ENCODE measurements around the gene DYRK1A. TPM values are rescaled to one million over a fixed set of nuclear protein-coding genes. Genes with fewer than 3 reads are reported as not detected.

DYRK1A gene
- total RNA-seq, 2 experiments from 2014 or later, result 63.1 to 64.3 TPM

GRCh38 chr21:37372127-37372731 is 5.7 kb downstream of the DYRK1A start:
- Mint-ChIP-seq H3K36me3 (peaks cover 31% of the 10 kb centered on the region), H3K4me1 (peaks cover 71% of the 10 kb centered on the region), H3K27me3 (no peaks in the 10 kb centered on the region), H3K4me3 (no peak overlapping the region), H3K27ac (peak overlapping the region; percentile 63), H3K9me3 (peaks cover 1% of the 10 kb centered on the region)
- no peak for DNase-seq

GRCh38 chr21:37372951-37373350 is 6.4 kb downstream of the DYRK1A start:
- peaks cover 37% of the 10 kb centered on the region for H3K36me3 Mint-ChIP-seq
- no peak overlapping the region for H3K4me3 Mint-ChIP-seq
- H3K4me1 Mint-ChIP-seq, result peaks cover 77% of the 10 kb centered on the region
- H3K27ac Mint-ChIP-seq, result peak overlapping the region; percentile 45
- no peak for DNase-seq
- no peaks in the 10 kb centered on the region for H3K27me3 Mint-ChIP-seq
- H3K9me3 Mint-ChIP-seq, result peaks cover 1% of the 10 kb centered on the region

- Mint-ChIP-seq H3K4me3 (no peak overlapping the region), H3K27ac (no peak overlapping the region), H3K36me3 (peaks cover 35% of the 10 kb centered on the region), H3K4me1 (peaks cover 79% of the 10 kb centered on the region), H3K27me3 (no peaks in the 10 kb centered on the region), H3K9me3 (peaks cover 1% of the 10 kb centered on the region)
- no peak for DNase-seq
Measured at GRCh38 chr21:37373539-37373938, 7.0 kb downstream of the DYRK1A start.

- Mint-ChIP-seq H3K4me1 (peaks cover 80% of the 10 kb centered on the region), H3K4me3 (no peak overlapping the region), H3K36me3 (peaks cover 36% of the 10 kb centered on the region), H3K27me3 (no peaks in the 10 kb centered on the region), H3K9me3 (peaks cover 1% of the 10 kb centered on the region), H3K27ac (peak overlapping the region; percentile 31)
- no peak for DNase-seq
Measured at GRCh38 chr21:37374027-37374426, 7.5 kb downstream of the DYRK1A start.

GRCh38 chr21:37375866-37376574 is 9.4 kb downstream of the DYRK1A start:
- peaks cover 44% of the 10 kb centered on the region for H3K36me3 Mint-ChIP-seq
- DNase-seq, result no peak
- H3K9me3 Mint-ChIP-seq, result peaks cover 2% of the 10 kb centered on the region
- no peaks in the 10 kb centered on the region for H3K27me3 Mint-ChIP-seq
- no peak overlapping the region for H3K4me3 Mint-ChIP-seq
- H3K27ac Mint-ChIP-seq, result no peak overlapping the region
- H3K4me1 Mint-ChIP-seq, result peaks cover 76% of the 10 kb centered on the region

GRCh38 chr21:37378700-37379139 is 12.1 kb downstream of the DYRK1A start:
- Mint-ChIP-seq H3K9me3 (peaks cover 11% of the 10 kb centered on the region), H3K4me3 (peak overlapping the region; percentile 1), H3K36me3 (peaks cover 50% of the 10 kb centered on the region), H3K4me1 (peaks cover 68% of the 10 kb centered on the region), H3K27ac (peak overlapping the region; percentile 7), H3K27me3 (no peaks in the 10 kb centered on the region)
- DNase-seq, result no peak

GRCh38 chr21:37380349-37381323 is 14.1 kb downstream of the DYRK1A start:
- H3K27ac Mint-ChIP-seq, result peak overlapping the region; percentile 64

GRCh38 chr21:37381883-37382585 is 15.5 kb downstream of the DYRK1A start:
- Mint-ChIP-seq H3K4me3 (no peak overlapping the region), H3K27me3 (no peaks in the 10 kb centered on the region), H3K36me3 (peaks cover 58% of the 10 kb centered on the region), H3K9me3 (peaks cover 14% of the 10 kb centered on the region), H3K27ac (no peak overlapping the region), H3K4me1 (peaks cover 73% of the 10 kb centered on the region)
- DNase-seq, result no peak

More at GRCh38 chr21:37380349-37381323, 14.1 kb downstream of the DYRK1A start:
- no peak overlapping the region for H3K4me3 Mint-ChIP-seq
- H3K27me3 Mint-ChIP-seq, result no peaks in the 10 kb centered on the region
- peaks cover 14% of the 10 kb centered on the region for H3K9me3 Mint-ChIP-seq
- H3K36me3 Mint-ChIP-seq, result peaks cover 56% of the 10 kb centered on the region
- peaks cover 72% of the 10 kb centered on the region for H3K4me1 Mint-ChIP-seq
- DNase-seq, result no peak

- H3K4me3 Mint-ChIP-seq, result no peak overlapping the region
- peaks cover 14% of the 10 kb centered on the region for H3K9me3 Mint-ChIP-seq
- H3K4me1 Mint-ChIP-seq, result peaks cover 76% of the 10 kb centered on the region
- no peak for DNase-seq
- H3K36me3 Mint-ChIP-seq, result peaks cover 55% of the 10 kb centered on the region
- no peak overlapping the region for H3K27ac Mint-ChIP-seq
- no peaks in the 10 kb centered on the region for H3K27me3 Mint-ChIP-seq
Measured at GRCh38 chr21:37383086-37383485, 16.5 kb downstream of the DYRK1A start.

GRCh38 chr21:37383784-37384311 is 17.3 kb downstream of the DYRK1A start:
- no peak overlapping the region for H3K4me3 Mint-ChIP-seq
- H3K27ac Mint-ChIP-seq, result peak overlapping the region; percentile 22
- DNase-seq, result no peak
- peaks cover 14% of the 10 kb centered on the region for H3K9me3 Mint-ChIP-seq
- no peaks in the 10 kb centered on the region for H3K27me3 Mint-ChIP-seq
- H3K36me3 Mint-ChIP-seq, result peaks cover 51% of the 10 kb centered on the region
- peaks cover 73% of the 10 kb centered on the region for H3K4me1 Mint-ChIP-seq

- no peak for DNase-seq
- Mint-ChIP-seq H3K27ac (no peak overlapping the region), H3K27me3 (no peaks in the 10 kb centered on the region), H3K9me3 (peaks cover 14% of the 10 kb centered on the region), H3K36me3 (peaks cover 47% of the 10 kb centered on the region), H3K4me3 (no peak overlapping the region), H3K4me1 (peaks cover 72% of the 10 kb centered on the region)
Measured at GRCh38 chr21:37384416-37384815, 17.8 kb downstream of the DYRK1A start.

- no peak overlapping the region for H3K4me3 Mint-ChIP-seq
Measured at GRCh38 chr21:37385179-37385765, 18.7 kb downstream of the DYRK1A start.

GRCh38 chr21:37386151-37386550 is 19.6 kb downstream of the DYRK1A start:
- no peak for DNase-seq
- H3K9me3 Mint-ChIP-seq, result peaks cover 12% of the 10 kb centered on the region
- peaks cover 74% of the 10 kb centered on the region for H3K4me1 Mint-ChIP-seq
- no peak overlapping the region for H3K27ac Mint-ChIP-seq
- H3K4me3 Mint-ChIP-seq, result no peak overlapping the region
- peaks cover 48% of the 10 kb centered on the region for H3K36me3 Mint-ChIP-seq
- no peaks in the 10 kb centered on the region for H3K27me3 Mint-ChIP-seq

More at GRCh38 chr21:37385179-37385765, 18.7 kb downstream of the DYRK1A start:
- H3K36me3 Mint-ChIP-seq, result peaks cover 50% of the 10 kb centered on the region
- peaks cover 74% of the 10 kb centered on the region for H3K4me1 Mint-ChIP-seq
- DNase-seq, result no peak
- H3K27ac Mint-ChIP-seq, result peak overlapping the region; percentile 43
- H3K27me3 Mint-ChIP-seq, result no peaks in the 10 kb centered on the region
- H3K9me3 Mint-ChIP-seq, result peaks cover 14% of the 10 kb centered on the region

GRCh38 chr21:37389456-37389855 is 22.9 kb downstream of the DYRK1A start:
- Mint-ChIP-seq H3K36me3 (peaks cover 34% of the 10 kb centered on the region), H3K27ac (no peak overlapping the region)

More at GRCh38 chr21:37389456-37389855, 22.9 kb downstream of the DYRK1A start:
- Mint-ChIP-seq H3K4me3 (no peak overlapping the region), H3K4me1 (peaks cover 79% of the 10 kb centered on the region), H3K9me3 (no peaks in the 10 kb centered on the region), H3K27me3 (no peaks in the 10 kb centered on the region)
- DNase-seq, result no peak

Measured in activated naive CD8-positive, alpha-beta T cell treated with anti-CD3 and anti-CD28 coated beads for 36 hours (primary cell).